ENCODE data around the gene CYP2W1. TPM values are rescaled to one million over a fixed set of nuclear protein-coding genes. Genes with fewer than 3 reads are reported as not detected.

CYP2W1 gene
- total RNA-seq, 1 donor from 2014 or later = not detected

- H3K27ac ChIP-seq (ENCODE audit: low read depth, low read length) = no peak overlapping the region
- Mint-ChIP-seq H3K27ac (ENCODE audit: unreplicated experiment) (no peak overlapping the region), H3K4me1 (ENCODE audit: low read depth, unreplicated experiment) (peaks cover 6% of the 10 kb centered on the region), H3K36me3 (ENCODE audit: low read depth, unreplicated experiment) (peaks cover 6% of the 10 kb centered on the region), H3K4me3 (ENCODE audit: unreplicated experiment) (no peak overlapping the region), H3K27me3 (ENCODE audit: low read depth, unreplicated experiment) (peaks cover 20% of the 10 kb centered on the region), H3K9me3 (ENCODE audit: unreplicated experiment) (peaks cover 11% of the 10 kb centered on the region)
- H3K4me3 ChIP-seq (ENCODE audit: insufficient read depth, low read depth, low read length) = no peak overlapping the region
- FAIRE-seq (no peak), DNase-seq (ENCODE audit: low read depth) (no peak)
- H2AFZ ChIP-seq (ENCODE audit: low read depth, low read length) = no peak overlapping the region
- peaks cover 4% of the 10 kb centered on the region for H3K9me3 ChIP-seq (ENCODE audit: insufficient read depth, low read depth, low read length)
- no peak overlapping the region for H3K4me2 ChIP-seq (ENCODE audit: low read length)
- H3K4me1 ChIP-seq (ENCODE audit: insufficient read depth, low read length) = no peaks in the 10 kb centered on the region
- H4K20me1 ChIP-seq (ENCODE audit: insufficient read depth, low read length) = no peaks in the 10 kb centered on the region
- no peaks in the 10 kb centered on the region for H3K36me3 ChIP-seq (ENCODE audit: insufficient read depth, low read length)
- H3K9ac ChIP-seq (ENCODE audit: low read length) = no peak overlapping the region
- H3K79me2 ChIP-seq (ENCODE audit: insufficient read depth, low read length) = no peaks in the 10 kb centered on the region
- TF ChIP-seq CTCF (IDR thresholded peaks at IDR 0.05; ENCODE audit: insufficient read depth, low read depth, low read length) = no peak
- TF ChIP-seq EZH2 (IDR thresholded peaks at IDR 0.05; ENCODE audit: insufficient read depth, low read length) = no peak
- peaks cover 8% of the 10 kb centered on the region for H3K27me3 ChIP-seq (ENCODE audit: insufficient read depth, low read length)
Observed at GRCh38 chr7:938546-939185, 44.3 kb upstream of the CYP2W1 start.

GRCh38 chr7:939843-940242, 43.1 kb upstream of the CYP2W1 start:
- H3K4me1 Mint-ChIP-seq (ENCODE audit: low read depth, unreplicated experiment) = peaks cover 6% of the 10 kb centered on the region

More at GRCh38 chr7:939843-940242, 43.1 kb upstream of the CYP2W1 start:
- Histone ChIP-seq H3K4me2 (ENCODE audit: low read length) (no peak overlapping the region), H3K27me3 (ENCODE audit: insufficient read depth, low read length) (peaks cover 8% of the 10 kb centered on the region), H2AFZ (ENCODE audit: low read depth, low read length) (no peak overlapping the region), H3K27ac (ENCODE audit: low read depth, low read length) (no peak overlapping the region), H3K9ac (ENCODE audit: low read length) (no peak overlapping the region), H3K79me2 (ENCODE audit: insufficient read depth, low read length) (no peaks in the 10 kb centered on the region), H3K9me3 (ENCODE audit: insufficient read depth, low read depth, low read length) (peaks cover 4% of the 10 kb centered on the region), H4K20me1 (ENCODE audit: insufficient read depth, low read length) (no peaks in the 10 kb centered on the region), H3K4me1 (ENCODE audit: insufficient read depth, low read length) (no peaks in the 10 kb centered on the region), H3K36me3 (ENCODE audit: insufficient read depth, low read length) (no peaks in the 10 kb centered on the region), H3K4me3 (ENCODE audit: insufficient read depth, low read depth, low read length) (no peak overlapping the region)
- Mint-ChIP-seq H3K9me3 (ENCODE audit: unreplicated experiment) (peaks cover 11% of the 10 kb centered on the region), H3K36me3 (ENCODE audit: low read depth, unreplicated experiment) (peaks cover 6% of the 10 kb centered on the region), H3K27me3 (ENCODE audit: low read depth, unreplicated experiment) (peaks cover 20% of the 10 kb centered on the region), H3K27ac (ENCODE audit: unreplicated experiment) (no peak overlapping the region), H3K4me3 (ENCODE audit: unreplicated experiment) (no peak overlapping the region)
- TF ChIP-seq CTCF (IDR thresholded peaks at IDR 0.05; ENCODE audit: insufficient read depth, low read depth, low read length) (no peak), EZH2 (IDR thresholded peaks at IDR 0.05; ENCODE audit: insufficient read depth, low read length) (no peak)
- DNase-seq (ENCODE audit: low read depth) (no peak), FAIRE-seq (no peak)
